GM20000 (cell line): ENCODE results near the gene ISCU.

Source experiments
- DNase-seq: peaks from one replicate; pipeline ENCODE4 v3.0.0; 2012; ENCODE audit warnings: low spot score
- CTCF ChIP-seq: IDR thresholded peaks from 2 replicates; pipeline ENCODE4 v1.5.1; 2012; ENCODE audit warnings: mild to moderate bottlenecking, control low read depth; ENCODE audit errors: extremely low read depth, missing control alignments

Gene ISCU

GRCh38 chr12:108562348-108563135 lies at the start of gene ISCU:
Gene ISCU (plus strand): TSS chr12:108562596. CDS start chr12:108562623, 27 bp downstream.
- DNase-seq = peak; percentile 94
- no peak for TF ChIP-seq CTCF

- no peak for DNase-seq
- TF ChIP-seq CTCF = no peak
Observed at GRCh38 chr12:108514468-108514972, 47.9 kb upstream of the ISCU start.

GRCh38 chr12:108514973-108515814 lies 47.2 kb upstream of the ISCU start, which contains the start of gene FICD:
Gene FICD (plus strand): TSS chr12:108515277. CDS start chr12:108516973, 1,696 bp downstream.
- TF ChIP-seq CTCF = no peak
- peak; percentile 95 for DNase-seq

- TF ChIP-seq CTCF = no peak
- DNase-seq = no peak
Observed at GRCh38 chr12:108515916-108516315, 46.5 kb upstream of the ISCU start.

GRCh38 chr12:108516511-108517275 lies 45.7 kb upstream of the ISCU start:
- no peak for DNase-seq
- TF ChIP-seq CTCF = no peak

GRCh38 chr12:108517288-108518100 lies 44.9 kb upstream of the ISCU start:
- no peak for DNase-seq
- TF ChIP-seq CTCF = no peak
